Neural progenitor cell (in vitro differentiated cells): ENCODE results near the gene TAGLN3. TPM values are rescaled to one million over a fixed set of nuclear protein-coding genes. Genes with fewer than 3 reads are reported as not detected.

Source experiments
- DNase-seq: peaks from one replicate; pipeline ENCODE4 v3.0.0-alpha.2; 2016; ENCODE audit warnings: low spot score
- H2AFZ ChIP-seq: fragments of 200-600 bp; sonication (generic); replicated peaks from 2 replicates; pipeline ENCODE4 v1.6.1; 2016; ENCODE audit warnings: antibody characterized with exemption
- H3F3A ChIP-seq: fragments of 200-600 bp; sonication (generic); 2 replicates; pipeline ENCODE4 v1.6.1; 2016; ENCODE audit warnings: antibody characterized with exemption, low read depth
- H3K27ac ChIP-seq: fragments of 200-600 bp; sonication (generic); 2 replicates; pipeline ENCODE4 v1.5.1; 2016; ENCODE audit warnings: mild to moderate bottlenecking
- H3K27me3 ChIP-seq: fragments of 200-600 bp; sonication (generic); 2 replicates; pipeline ENCODE4 v1.6.1; 2016; ENCODE audit warnings: mild to moderate bottlenecking, moderate library complexity
- H3K36me3 ChIP-seq: fragments of 200-600 bp; sonication (generic); 2 replicates; pipeline ENCODE4 v1.5.1; 2016
- H3K4me1 ChIP-seq: fragments of 200-600 bp; sonication (generic); 2 replicates; pipeline ENCODE4 v1.6.1; 2016; ENCODE audit warnings: mixed run types
- H3K4me2 ChIP-seq: fragments of 200-600 bp; sonication (generic); 2 replicates; pipeline ENCODE4 v1.6.1; 2016
- H3K4me3 ChIP-seq: fragments of 200-600 bp; sonication (generic); 2 replicates; pipeline ENCODE4 v1.5.1; 2016
- H3K79me2 ChIP-seq: fragments of 200-600 bp; sonication (generic); 2 replicates; pipeline ENCODE4 v1.6.1; 2016; ENCODE audit warnings: low read depth
- H3K9ac ChIP-seq: fragments of 200-600 bp; sonication (generic); 2 replicates; pipeline ENCODE4 v1.6.1; 2016
- H3K9me3 ChIP-seq: fragments of 200-600 bp; sonication (generic); 2 replicates; pipeline ENCODE4 v1.5.1; 2016; ENCODE audit warnings: low read depth
- H4K20me1 ChIP-seq: fragments of 200-600 bp; sonication (generic); 2 replicates; pipeline ENCODE4 v1.6.1; 2016; ENCODE audit warnings: low read depth
- H3K27ac Mint-ChIP-seq: 3 replicates; pipeline ENCODE4 v1.8.0; 2021; ENCODE audit warnings: mixed read lengths
- H3K27me3 Mint-ChIP-seq: 2 replicates; pipeline ENCODE4 v1.8.0; 2022; ENCODE audit warnings: low read depth, mild to moderate bottlenecking, inconsistent platforms, moderate library complexity, mixed read lengths; ENCODE audit not compliant: insufficient read depth
- H3K36me3 Mint-ChIP-seq: 3 replicates; pipeline ENCODE4 v1.8.0; 2021; ENCODE audit warnings: mixed read lengths
- H3K4me1 Mint-ChIP-seq: 3 replicates; pipeline ENCODE4 v1.8.0; 2021; ENCODE audit warnings: mixed read lengths
- H3K4me3 Mint-ChIP-seq: 3 replicates; pipeline ENCODE4 v1.8.0; 2021; ENCODE audit warnings: mild to moderate bottlenecking, moderate library complexity, mixed read lengths
- H3K9me3 Mint-ChIP-seq: 3 replicates; pipeline ENCODE4 v1.8.0; 2020; ENCODE audit warnings: mixed read lengths
- CTCF ChIP-seq: fragments of 200-600 bp; sonication (generic); IDR thresholded peaks from 2 replicates; pipeline ENCODE4 v1.5.1; 2017; ENCODE audit warnings: antibody characterized with exemption, mild to moderate bottlenecking
- EZH2 ChIP-seq: fragments of 200-600 bp; sonication (generic); IDR thresholded peaks from 2 replicates; pipeline ENCODE4 v1.6.1; 2017; ENCODE audit warnings: antibody characterized with exemption, mild to moderate bottlenecking, moderate library complexity
- EZH2phosphoT487 ChIP-seq: fragments of 200-600 bp; sonication (generic); IDR thresholded peaks from 2 replicates; pipeline ENCODE4 v1.6.1; 2017; ENCODE audit warnings: antibody characterized with exemption
- total RNA-seq: library from RNA; depleted of rRNA; stranded (reverse); fragments of >200 nt; gene quantifications from 2 replicates; pipeline ENCODE4 v1.2.3, GENCODE V29; 2015; ENCODE audit warnings: low replicate concordance

The TAGLN3 gene
- total RNA-seq, 1 donor from 2014 or later, result 46.6 TPM

- TF ChIP-seq EZH2 (no peak), CTCF (no peak), EZH2phosphoT487 (no peak)
- Mint-ChIP-seq H3K9me3 (no peaks in the 10 kb centered on the region), H3K36me3 (peaks cover 80% of the 10 kb centered on the region), H3K27ac (no peak overlapping the region), H3K27me3 (no peaks in the 10 kb centered on the region), H3K4me1 (peaks cover 56% of the 10 kb centered on the region), H3K4me3 (no peak overlapping the region)
- no peak overlapping the region for H3K27ac ChIP-seq
- no peak overlapping the region for H3K9ac ChIP-seq
- no peak overlapping the region for H3K4me2 ChIP-seq
- peaks cover 25% of the 10 kb centered on the region for H3K4me1 ChIP-seq
- no peaks in the 10 kb centered on the region for H3K9me3 ChIP-seq
- no peak overlapping the region for H3K4me3 ChIP-seq
- peaks cover 9% of the 10 kb centered on the region for H3K27me3 ChIP-seq
- peaks cover 43% of the 10 kb centered on the region for H4K20me1 ChIP-seq
- no peaks in the 10 kb centered on the region for H3K36me3 ChIP-seq
- H2AFZ ChIP-seq, result no peak overlapping the region
- H3F3A ChIP-seq, result peaks cover 3% of the 10 kb centered on the region
- no peak for DNase-seq
- no peaks in the 10 kb centered on the region for H3K79me2 ChIP-seq
These were observed 8.9 kb downstream of the TAGLN3 start for GRCh38 chr3:112007633-112008032.

GRCh38 chr3:112009670-112010069 lies 10.9 kb downstream of the TAGLN3 start:
- peaks cover 6% of the 10 kb centered on the region for H3K4me1 ChIP-seq
- peaks cover 62% of the 10 kb centered on the region for H3K36me3 Mint-ChIP-seq
- no peaks in the 10 kb centered on the region for H3K36me3 ChIP-seq
- peaks cover 23% of the 10 kb centered on the region for H4K20me1 ChIP-seq
- no peaks in the 10 kb centered on the region for H3K9me3 ChIP-seq
- TF ChIP-seq EZH2 (no peak), EZH2phosphoT487 (no peak), CTCF (no peak)
- H3K27me3 Mint-ChIP-seq, result no peaks in the 10 kb centered on the region
- no peaks in the 10 kb centered on the region for H3K9me3 Mint-ChIP-seq
- no peak overlapping the region for H3K27ac Mint-ChIP-seq
- no peaks in the 10 kb centered on the region for H3K27me3 ChIP-seq
- H3K4me1 Mint-ChIP-seq, result peaks cover 50% of the 10 kb centered on the region
- DNase-seq, result no peak
- no peak overlapping the region for H3K4me3 ChIP-seq
- H3K4me3 Mint-ChIP-seq, result no peak overlapping the region
- H3K9ac ChIP-seq, result no peak overlapping the region
- no peak overlapping the region for H2AFZ ChIP-seq
- peaks cover 20% of the 10 kb centered on the region for H3F3A ChIP-seq
- no peak overlapping the region for H3K27ac ChIP-seq
- H3K4me2 ChIP-seq, result no peak overlapping the region
- H3K79me2 ChIP-seq, result no peaks in the 10 kb centered on the region

- peaks cover 20% of the 10 kb centered on the region for H3F3A ChIP-seq
- H3K4me1 Mint-ChIP-seq, result peaks cover 45% of the 10 kb centered on the region
- H3K27ac ChIP-seq, result no peak overlapping the region
- no peaks in the 10 kb centered on the region for H3K27me3 ChIP-seq
- peaks cover 16% of the 10 kb centered on the region for H4K20me1 ChIP-seq
- no peak for DNase-seq
- no peak overlapping the region for H3K9ac ChIP-seq
- H3K4me2 ChIP-seq, result no peak overlapping the region
- TF ChIP-seq CTCF (no peak), EZH2phosphoT487 (no peak), EZH2 (no peak)
- H3K9me3 ChIP-seq, result no peaks in the 10 kb centered on the region
- H3K79me2 ChIP-seq, result no peaks in the 10 kb centered on the region
- no peak overlapping the region for H3K4me3 ChIP-seq
- H3K27me3 Mint-ChIP-seq, result no peaks in the 10 kb centered on the region
- no peak overlapping the region for H3K27ac Mint-ChIP-seq
- no peak overlapping the region for H3K4me3 Mint-ChIP-seq
- H3K9me3 Mint-ChIP-seq, result no peaks in the 10 kb centered on the region
- no peak overlapping the region for H2AFZ ChIP-seq
- H3K4me1 ChIP-seq, result no peaks in the 10 kb centered on the region
- no peaks in the 10 kb centered on the region for H3K36me3 ChIP-seq
- peaks cover 56% of the 10 kb centered on the region for H3K36me3 Mint-ChIP-seq
These were observed 11.9 kb downstream of the TAGLN3 start for GRCh38 chr3:112010636-112011035.
